Fibroblast of peridontal ligament (primary cell): Measurements from ENCODE around the gene FADS1.

ENCODE experiments used
- DNase-seq: peaks from one replicate; pipeline ENCODE4 v3.0.0-alpha.2; 2010; ENCODE audit errors: extremely low read depth

FADS1 gene

GRCh38 chr11:61776561-61777075 lies 40.2 kb downstream of the FADS1 start:
- peak; percentile 47 for DNase-seq

GRCh38 chr11:61775606-61776554 lies 40.9 kb downstream of the FADS1 start:
- DNase-seq: no peak

GRCh38 chr11:61775106-61775505 lies 41.7 kb downstream of the FADS1 start:
- no peak for DNase-seq

- no peak for DNase-seq
These were observed 42.4 kb downstream of the FADS1 start for GRCh38 chr11:61774411-61774810.

- DNase-seq: no peak
These were observed 43.0 kb downstream of the FADS1 start for GRCh38 chr11:61773809-61774208.

- DNase-seq: no peak
These were observed 43.4 kb downstream of the FADS1 start for GRCh38 chr11:61773356-61773755.

GRCh38 chr11:61771985-61772455 lies 44.8 kb downstream of the FADS1 start:
- no peak for DNase-seq

GRCh38 chr11:61771195-61771894 lies 45.5 kb downstream of the FADS1 start:
- no peak for DNase-seq

- DNase-seq: no peak
These were observed 46.7 kb downstream of the FADS1 start for GRCh38 chr11:61769946-61770683.

GRCh38 chr11:61769169-61769920 lies 47.5 kb downstream of the FADS1 start:
- DNase-seq: no peak

- DNase-seq: no peak
These were observed 48.3 kb downstream of the FADS1 start for GRCh38 chr11:61768376-61769076.

GRCh38 chr11:61766353-61766841 lies 50.4 kb downstream of the FADS1 start:
- no peak for DNase-seq

- no peak for DNase-seq
These were observed 51.1 kb downstream of the FADS1 start for GRCh38 chr11:61765550-61766253.

GRCh38 chr11:61764606-61765260 lies 52.1 kb downstream of the FADS1 start:
- no peak for DNase-seq

GRCh38 chr11:61763930-61764605 lies 52.7 kb downstream of the FADS1 start:
- no peak for DNase-seq

- no peak for DNase-seq
These were observed 54.0 kb downstream of the FADS1 start for GRCh38 chr11:61762798-61763197.

GRCh38 chr11:61762223-61762615 lies 54.6 kb downstream of the FADS1 start:
- no peak for DNase-seq

GRCh38 chr11:61761440-61762222 lies 55.2 kb downstream of the FADS1 start:
- DNase-seq: no peak
